SK-N-SH (cell line): ENCODE results near the gene GGT7.

Experiments used
- CHD2 ChIP-seq: fragments of 150-350 bp; IDR thresholded peaks from 2 replicates; pipeline ENCODE4 v1.6.1; 2018; ENCODE audit warnings: low read length; ENCODE audit not compliant: partially characterized antibody
- EP300 ChIP-seq, 2 experiments: IDR thresholded peaks; 2 replicates each; pipeline versions ENCODE4 v1.4.0 to v1.6.1; 2012; ENCODE audit warnings: borderline replicate concordance in 1 of 2, low read depth in 1 of 2, low read length in 1 of 2
- EZH2phosphoT487 ChIP-seq: fragments of 200-600 bp; sonication (generic); IDR thresholded peaks from 2 replicates; pipeline ENCODE4 v1.6.1; 2017; ENCODE audit warnings: low read depth, mixed run types, mild to moderate bottlenecking, antibody characterized with exemption, moderate library complexity, borderline replicate concordance
- GABPA ChIP-seq: IDR thresholded peaks from 2 replicates; pipeline ENCODE4 v1.4.0; 2012; ENCODE audit warnings: low read depth, mild to moderate bottlenecking
- JUND ChIP-seq: IDR thresholded peaks from 2 replicates; pipeline ENCODE4 v1.4.0; 2012
- POLR2AphosphoS5 ChIP-seq: IDR thresholded peaks from 2 replicates; pipeline ENCODE4 v1.6.1; 2012; ENCODE audit warnings: low read depth, low read length
- RAD21 ChIP-seq: IDR thresholded peaks from 2 replicates; pipeline ENCODE4 v1.6.1; 2012; ENCODE audit warnings: mild to moderate bottlenecking, low read length
- RCOR1 ChIP-seq: fragments of 150-350 bp; IDR thresholded peaks from 2 replicates; pipeline ENCODE4 v1.6.1; 2017; ENCODE audit warnings: antibody characterized with exemption, low read length
- RFX5 ChIP-seq: IDR thresholded peaks from 2 replicates; pipeline ENCODE4 v1.6.1; 2012; ENCODE audit warnings: mild to moderate bottlenecking, improper control_type of control experiment, low read length
- SIN3A ChIP-seq: IDR thresholded peaks from 2 replicates; pipeline ENCODE4 v1.6.1; 2012; ENCODE audit warnings: low read depth, mild to moderate bottlenecking, low read length, moderate library complexity, borderline replicate concordance
- SMC3 ChIP-seq: IDR thresholded peaks from 2 replicates; pipeline ENCODE4 v1.6.1; 2012; ENCODE audit warnings: low read depth, low read length, improper control_type of control experiment
- TF ChIP-seq, protein P1 (sequence below): fragments of 200-600 bp; sonication (generic); IDR thresholded peaks from 2 replicates; pipeline ENCODE4 v1.6.1; 2017; ENCODE audit warnings: antibody characterized with exemption, mild to moderate bottlenecking, moderate library complexity
- TF ChIP-seq, protein P2 (sequence below): IDR thresholded peaks from 2 replicates; pipeline ENCODE4 v1.4.0; 2012; ENCODE audit warnings: low read depth, borderline replicate concordance
- TF ChIP-seq, protein P3 (sequence below): IDR thresholded peaks from 2 replicates; pipeline ENCODE4 v1.6.1; 2012; ENCODE audit warnings: mild to moderate bottlenecking, low read depth, low read length, moderate library complexity

DNA sequence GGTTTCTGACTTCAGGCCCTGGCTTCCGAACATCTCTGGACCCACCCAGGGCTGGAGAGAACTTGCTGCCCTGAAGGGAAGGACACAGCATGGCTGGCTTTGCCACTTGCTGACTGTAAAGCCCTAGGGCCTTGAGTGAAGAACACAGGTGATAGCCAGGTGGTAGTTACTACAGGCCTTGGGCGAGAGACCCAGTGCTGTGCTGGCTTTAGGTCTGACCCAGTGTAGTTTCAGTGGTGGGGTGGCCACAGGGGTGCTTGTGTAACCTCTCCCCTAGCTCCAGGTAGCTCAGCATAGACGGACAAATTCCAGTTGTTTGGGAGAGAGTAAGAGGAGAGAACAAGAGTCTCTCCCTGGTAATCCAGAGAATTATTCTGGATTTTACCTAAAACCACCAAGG is 74.3 kb downstream of the GGT7 start:
- TF ChIP-seq, protein P1, sequence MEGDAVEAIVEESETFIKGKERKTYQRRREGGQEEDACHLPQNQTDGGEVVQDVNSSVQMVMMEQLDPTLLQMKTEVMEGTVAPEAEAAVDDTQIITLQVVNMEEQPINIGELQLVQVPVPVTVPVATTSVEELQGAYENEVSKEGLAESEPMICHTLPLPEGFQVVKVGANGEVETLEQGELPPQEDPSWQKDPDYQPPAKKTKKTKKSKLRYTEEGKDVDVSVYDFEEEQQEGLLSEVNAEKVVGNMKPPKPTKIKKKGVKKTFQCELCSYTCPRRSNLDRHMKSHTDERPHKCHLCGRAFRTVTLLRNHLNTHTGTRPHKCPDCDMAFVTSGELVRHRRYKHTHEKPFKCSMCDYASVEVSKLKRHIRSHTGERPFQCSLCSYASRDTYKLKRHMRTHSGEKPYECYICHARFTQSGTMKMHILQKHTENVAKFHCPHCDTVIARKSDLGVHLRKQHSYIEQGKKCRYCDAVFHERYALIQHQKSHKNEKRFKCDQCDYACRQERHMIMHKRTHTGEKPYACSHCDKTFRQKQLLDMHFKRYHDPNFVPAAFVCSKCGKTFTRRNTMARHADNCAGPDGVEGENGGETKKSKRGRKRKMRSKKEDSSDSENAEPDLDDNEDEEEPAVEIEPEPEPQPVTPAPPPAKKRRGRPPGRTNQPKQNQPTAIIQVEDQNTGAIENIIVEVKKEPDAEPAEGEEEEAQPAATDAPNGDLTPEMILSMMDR: no peak
- no peak for TF ChIP-seq EP300 (IDR thresholded peaks at IDR 0.05; ENCODE audit: borderline replicate concordance in 1 of 2, low read depth in 1 of 2, low read length in 1 of 2)
- TF ChIP-seq RFX5: no peak
- TF ChIP-seq GABPA: no peak
- TF ChIP-seq JUND: no peak
- no peak for TF ChIP-seq RCOR1
- TF ChIP-seq, protein P2, sequence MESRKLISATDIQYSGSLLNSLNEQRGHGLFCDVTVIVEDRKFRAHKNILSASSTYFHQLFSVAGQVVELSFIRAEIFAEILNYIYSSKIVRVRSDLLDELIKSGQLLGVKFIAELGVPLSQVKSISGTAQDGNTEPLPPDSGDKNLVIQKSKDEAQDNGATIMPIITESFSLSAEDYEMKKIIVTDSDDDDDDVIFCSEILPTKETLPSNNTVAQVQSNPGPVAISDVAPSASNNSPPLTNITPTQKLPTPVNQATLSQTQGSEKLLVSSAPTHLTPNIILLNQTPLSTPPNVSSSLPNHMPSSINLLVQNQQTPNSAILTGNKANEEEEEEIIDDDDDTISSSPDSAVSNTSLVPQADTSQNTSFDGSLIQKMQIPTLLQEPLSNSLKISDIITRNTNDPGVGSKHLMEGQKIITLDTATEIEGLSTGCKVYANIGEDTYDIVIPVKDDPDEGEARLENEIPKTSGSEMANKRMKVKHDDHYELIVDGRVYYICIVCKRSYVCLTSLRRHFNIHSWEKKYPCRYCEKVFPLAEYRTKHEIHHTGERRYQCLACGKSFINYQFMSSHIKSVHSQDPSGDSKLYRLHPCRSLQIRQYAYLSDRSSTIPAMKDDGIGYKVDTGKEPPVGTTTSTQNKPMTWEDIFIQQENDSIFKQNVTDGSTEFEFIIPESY: no peak
- TF ChIP-seq POLR2AphosphoS5: no peak
- TF ChIP-seq SMC3: no peak
- TF ChIP-seq EZH2phosphoT487: no peak
- no peak for TF ChIP-seq RAD21
- TF ChIP-seq SIN3A: no peak
- TF ChIP-seq, protein P3, sequence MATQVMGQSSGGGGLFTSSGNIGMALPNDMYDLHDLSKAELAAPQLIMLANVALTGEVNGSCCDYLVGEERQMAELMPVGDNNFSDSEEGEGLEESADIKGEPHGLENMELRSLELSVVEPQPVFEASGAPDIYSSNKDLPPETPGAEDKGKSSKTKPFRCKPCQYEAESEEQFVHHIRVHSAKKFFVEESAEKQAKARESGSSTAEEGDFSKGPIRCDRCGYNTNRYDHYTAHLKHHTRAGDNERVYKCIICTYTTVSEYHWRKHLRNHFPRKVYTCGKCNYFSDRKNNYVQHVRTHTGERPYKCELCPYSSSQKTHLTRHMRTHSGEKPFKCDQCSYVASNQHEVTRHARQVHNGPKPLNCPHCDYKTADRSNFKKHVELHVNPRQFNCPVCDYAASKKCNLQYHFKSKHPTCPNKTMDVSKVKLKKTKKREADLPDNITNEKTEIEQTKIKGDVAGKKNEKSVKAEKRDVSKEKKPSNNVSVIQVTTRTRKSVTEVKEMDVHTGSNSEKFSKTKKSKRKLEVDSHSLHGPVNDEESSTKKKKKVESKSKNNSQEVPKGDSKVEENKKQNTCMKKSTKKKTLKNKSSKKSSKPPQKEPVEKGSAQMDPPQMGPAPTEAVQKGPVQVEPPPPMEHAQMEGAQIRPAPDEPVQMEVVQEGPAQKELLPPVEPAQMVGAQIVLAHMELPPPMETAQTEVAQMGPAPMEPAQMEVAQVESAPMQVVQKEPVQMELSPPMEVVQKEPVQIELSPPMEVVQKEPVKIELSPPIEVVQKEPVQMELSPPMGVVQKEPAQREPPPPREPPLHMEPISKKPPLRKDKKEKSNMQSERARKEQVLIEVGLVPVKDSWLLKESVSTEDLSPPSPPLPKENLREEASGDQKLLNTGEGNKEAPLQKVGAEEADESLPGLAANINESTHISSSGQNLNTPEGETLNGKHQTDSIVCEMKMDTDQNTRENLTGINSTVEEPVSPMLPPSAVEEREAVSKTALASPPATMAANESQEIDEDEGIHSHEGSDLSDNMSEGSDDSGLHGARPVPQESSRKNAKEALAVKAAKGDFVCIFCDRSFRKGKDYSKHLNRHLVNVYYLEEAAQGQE: no peak
- no peak for TF ChIP-seq CHD2
